H1 (cell line): ENCODE results near the gene SOCS7. TPM values are rescaled to one million over a fixed set of nuclear protein-coding genes. Genes with fewer than 3 reads are reported as not detected.

Experiments used
- CHD7 ChIP-seq: fragments of 300-600 bp; sonication (generic); IDR thresholded peaks from 2 replicates; pipeline ENCODE4 v1.7.1; 2012; ENCODE audit warnings: low read length, moderate library complexity, mild to moderate bottlenecking, inconsistent platforms; ENCODE audit not compliant: insufficient replicate concordance
- E2F6 ChIP-seq: IDR thresholded peaks from 2 replicates; pipeline ENCODE4 v1.6.1; 2012; ENCODE audit warnings: inconsistent platforms
- EP300 ChIP-seq, 2 experiments: IDR thresholded peaks; 1 replicate in 1 of 2; 2 replicates in 1 of 2; pipeline ENCODE4 v1.6.1; 2011 to 2012; ENCODE audit warnings: low read depth in 2 of 2, low read length in 2 of 2, mild to moderate bottlenecking in 2 of 2, borderline replicate concordance in 1 of 2, inconsistent platforms in 1 of 2, moderate library complexity in 1 of 2
- GABPA ChIP-seq: IDR thresholded peaks from 2 replicates; pipeline ENCODE4 v1.6.1; 2011; ENCODE audit warnings: mild to moderate bottlenecking, low read length, moderate library complexity, borderline replicate concordance; ENCODE audit not compliant: insufficient read depth
- KDM1A ChIP-seq: fragments of 200-600, 300-600 bp; sonication (generic); IDR thresholded peaks from 2 replicates; pipeline ENCODE4 v1.7.1; 2016; ENCODE audit warnings: mild to moderate bottlenecking, low read length, borderline replicate concordance
- SAP30 ChIP-seq: fragments of 300-600 bp; sonication (generic); IDR thresholded peaks from 2 replicates; pipeline ENCODE4 v1.7.1; 2012; ENCODE audit warnings: low read length, moderate library complexity, mild to moderate bottlenecking, inconsistent platforms; ENCODE audit not compliant: insufficient read depth, insufficient replicate concordance
- SRF ChIP-seq: IDR thresholded peaks from 2 replicates; pipeline ENCODE4 v1.6.1; 2011; ENCODE audit warnings: mild to moderate bottlenecking, low read depth, low read length, moderate library complexity
- polyA plus RNA-seq, 7 experiments: library from polyadenylated mRNA; depleted of rRNA in 3 of 7; stranded (reverse) in 5 of 7; unstranded in 2 of 7; fragments of >200 nt in 5 of 7; fragments of 200-250 nt in 2 of 7; gene quantifications; 1 replicate in 5 of 7; 2 replicates in 1 of 7; 4 replicates in 1 of 7; pipeline versions ENCODE4 v1.2.1 to v1.2.3, GENCODE V29; 2011 to 2013; ENCODE audit warnings: missing spikeins in 2 of 7, mixed read lengths in 2 of 7
- total RNA-seq: library from RNA; stranded (reverse); fragmentation: NEBNext Ultra II Directional; extraction: Animal tissue kit (Norgen Biotek cat#: 25700); gene quantifications from 2 replicates; pipeline ENCODE4 v1.2.1, GENCODE V29; 2021

SOCS7 gene
- total and polyA plus RNA-seq, 2 of the 8 experiments (the other 6 are each of a cell fraction or from before 2014, with no cell fraction given): 13.5 to 26.9 TPM

GRCh38 chr17:38353668-38354067 is 2.0 kb downstream of the SOCS7 start (continued):
- no peak for TF ChIP-seq CHD7
- no peak for TF ChIP-seq SAP30
- TF ChIP-seq GABPA: no peak
- TF ChIP-seq EP300 (IDR thresholded peaks at IDR 0.05; ENCODE audit: borderline replicate concordance in 1 of 2, low read depth in 2 of 2, low read length in 2 of 2): no peak
- TF ChIP-seq E2F6: no peak
- no peak for TF ChIP-seq SRF
- TF ChIP-seq KDM1A: no peak
